ENCODE data around the gene FXYD1.
A peak's percentile ranks its signal among the peaks of the same experiment; 100 is the strongest.

The FXYD1 gene

DNA sequence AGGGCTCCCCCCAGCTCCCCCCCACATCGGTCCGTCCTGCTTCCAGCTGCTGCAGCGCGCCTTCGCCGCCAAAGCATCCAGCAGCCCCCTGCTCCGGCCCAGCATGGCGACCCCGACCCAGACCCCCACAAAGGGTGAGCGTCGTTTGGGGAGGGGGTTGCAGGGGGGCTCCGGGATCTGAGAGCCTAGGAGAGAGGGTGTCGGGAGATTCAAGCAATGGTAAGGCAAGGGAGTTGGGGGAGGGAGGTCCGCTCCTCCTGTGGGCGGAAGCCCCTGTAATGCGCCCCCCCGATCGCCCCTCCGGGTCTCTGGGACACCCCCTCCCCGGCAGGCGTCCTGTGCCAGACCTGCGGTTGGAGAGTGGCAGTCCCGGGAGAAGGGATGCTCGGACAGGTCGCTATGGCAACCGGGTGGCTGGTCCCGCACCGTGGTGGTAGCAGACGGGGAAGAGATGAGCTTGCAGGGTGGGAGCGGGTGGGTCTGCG lies 4.6 kb downstream of the FXYD1 start, which contains the start of gene FXYD7:
Gene FXYD7 (plus strand): TSS at position 25 of the 485 bp plus-strand sequence. CDS start 79 bp downstream, at position 104.
- TF ChIP-seq, protein P1, sequence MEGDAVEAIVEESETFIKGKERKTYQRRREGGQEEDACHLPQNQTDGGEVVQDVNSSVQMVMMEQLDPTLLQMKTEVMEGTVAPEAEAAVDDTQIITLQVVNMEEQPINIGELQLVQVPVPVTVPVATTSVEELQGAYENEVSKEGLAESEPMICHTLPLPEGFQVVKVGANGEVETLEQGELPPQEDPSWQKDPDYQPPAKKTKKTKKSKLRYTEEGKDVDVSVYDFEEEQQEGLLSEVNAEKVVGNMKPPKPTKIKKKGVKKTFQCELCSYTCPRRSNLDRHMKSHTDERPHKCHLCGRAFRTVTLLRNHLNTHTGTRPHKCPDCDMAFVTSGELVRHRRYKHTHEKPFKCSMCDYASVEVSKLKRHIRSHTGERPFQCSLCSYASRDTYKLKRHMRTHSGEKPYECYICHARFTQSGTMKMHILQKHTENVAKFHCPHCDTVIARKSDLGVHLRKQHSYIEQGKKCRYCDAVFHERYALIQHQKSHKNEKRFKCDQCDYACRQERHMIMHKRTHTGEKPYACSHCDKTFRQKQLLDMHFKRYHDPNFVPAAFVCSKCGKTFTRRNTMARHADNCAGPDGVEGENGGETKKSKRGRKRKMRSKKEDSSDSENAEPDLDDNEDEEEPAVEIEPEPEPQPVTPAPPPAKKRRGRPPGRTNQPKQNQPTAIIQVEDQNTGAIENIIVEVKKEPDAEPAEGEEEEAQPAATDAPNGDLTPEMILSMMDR (IDR thresholded peaks at IDR 0.05), result peak; percentile 46
- TF ChIP-seq ZFX (IDR thresholded peaks at IDR 0.05; ENCODE audit: borderline replicate concordance), result no peak
- H3K27ac ChIP-seq, result no peak within 1 kb of the TSS

DNA sequence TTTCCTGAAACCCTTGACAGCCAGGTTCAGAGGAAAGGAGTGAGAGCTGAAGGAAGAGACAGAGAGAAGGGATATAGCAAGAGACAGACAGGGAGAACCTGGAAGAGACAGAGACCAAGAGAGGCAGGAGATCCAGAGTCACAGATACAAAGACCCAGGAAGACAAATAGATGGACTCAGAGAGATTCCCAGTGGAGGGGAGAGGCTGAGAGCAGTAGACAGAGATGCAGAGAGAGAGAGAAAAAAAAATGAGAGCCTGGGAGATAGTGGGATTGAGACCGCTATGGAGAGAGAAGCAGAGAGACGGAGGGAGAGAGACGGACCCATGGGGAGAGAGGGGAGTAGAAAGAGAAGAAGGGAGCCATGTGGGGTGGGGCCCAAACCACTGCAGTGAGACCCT lies 5.2 kb downstream of the FXYD1 start:
- H3K27ac ChIP-seq, result no peak overlapping the region
- TF ChIP-seq ZFX (IDR thresholded peaks at IDR 0.05; ENCODE audit: borderline replicate concordance), result no peak
- TF ChIP-seq, protein P1 (IDR thresholded peaks at IDR 0.05), result no peak

DNA sequence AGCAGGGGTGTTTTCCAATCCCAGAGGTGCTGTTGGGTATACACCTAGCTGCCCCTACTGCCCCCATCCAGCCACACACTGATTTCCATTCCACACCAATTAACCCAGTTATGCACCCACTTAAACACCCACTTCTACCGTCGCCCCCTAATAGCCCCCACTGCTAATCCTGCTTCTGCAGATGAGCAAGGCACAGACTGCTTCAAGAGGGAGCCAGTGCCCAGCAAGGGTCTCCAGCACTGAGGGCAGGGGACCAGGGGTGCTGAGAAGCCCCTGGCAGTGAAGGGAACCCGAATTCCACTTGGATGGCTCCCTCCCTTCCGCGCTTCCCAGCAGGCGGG lies 5.6 kb downstream of the FXYD1 start:
- no peak overlapping the region for H3K27ac ChIP-seq
- TF ChIP-seq ZFX (IDR thresholded peaks at IDR 0.05; ENCODE audit: borderline replicate concordance), result no peak
- TF ChIP-seq, protein P1 (IDR thresholded peaks at IDR 0.05), result no peak

DNA sequence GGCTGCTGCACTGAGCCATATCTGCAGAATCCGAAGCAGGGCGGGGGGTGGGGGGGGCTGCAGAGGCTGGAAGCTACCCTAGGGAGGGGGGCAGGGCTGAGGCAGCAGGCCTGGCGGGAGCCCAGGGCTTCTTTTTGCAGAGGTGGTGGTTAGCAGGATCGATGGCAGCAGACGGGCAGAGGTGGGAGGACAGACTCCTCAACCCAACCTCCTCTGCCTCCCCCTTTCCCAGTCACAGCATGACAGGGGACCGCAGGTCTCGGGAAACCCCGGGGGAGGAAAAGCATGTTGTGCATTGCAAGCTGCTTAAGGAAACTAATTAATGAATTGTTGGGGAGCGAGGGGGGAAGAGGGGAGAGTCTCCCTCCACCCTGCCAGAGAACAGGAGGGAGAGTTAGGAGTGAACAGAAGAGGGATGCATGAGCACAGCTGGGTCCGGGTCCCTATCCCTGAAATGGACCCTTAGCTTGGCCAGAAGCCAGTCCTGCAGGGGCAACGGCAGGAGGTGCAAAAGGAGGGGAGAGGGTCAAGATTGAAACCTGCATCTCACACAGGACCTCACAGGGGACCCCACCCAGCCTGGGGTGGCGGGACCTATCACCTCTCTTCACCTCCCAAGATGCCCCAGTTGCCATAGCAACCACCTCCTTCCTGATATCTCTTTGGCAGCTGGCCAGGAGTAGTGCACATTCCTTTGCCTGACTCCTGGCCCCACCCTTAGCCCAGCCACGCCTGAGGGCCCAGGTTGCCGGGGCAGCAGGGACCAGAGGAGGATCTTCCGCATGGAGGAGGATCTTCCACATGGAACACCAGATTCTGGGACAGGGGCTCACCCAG lies 6.2 kb downstream of the FXYD1 start:
- no peak for TF ChIP-seq ZFX (IDR thresholded peaks at IDR 0.05; ENCODE audit: borderline replicate concordance)
- TF ChIP-seq, protein P1 (IDR thresholded peaks at IDR 0.05), result no peak
- no peak overlapping the region for H3K27ac ChIP-seq

DNA sequence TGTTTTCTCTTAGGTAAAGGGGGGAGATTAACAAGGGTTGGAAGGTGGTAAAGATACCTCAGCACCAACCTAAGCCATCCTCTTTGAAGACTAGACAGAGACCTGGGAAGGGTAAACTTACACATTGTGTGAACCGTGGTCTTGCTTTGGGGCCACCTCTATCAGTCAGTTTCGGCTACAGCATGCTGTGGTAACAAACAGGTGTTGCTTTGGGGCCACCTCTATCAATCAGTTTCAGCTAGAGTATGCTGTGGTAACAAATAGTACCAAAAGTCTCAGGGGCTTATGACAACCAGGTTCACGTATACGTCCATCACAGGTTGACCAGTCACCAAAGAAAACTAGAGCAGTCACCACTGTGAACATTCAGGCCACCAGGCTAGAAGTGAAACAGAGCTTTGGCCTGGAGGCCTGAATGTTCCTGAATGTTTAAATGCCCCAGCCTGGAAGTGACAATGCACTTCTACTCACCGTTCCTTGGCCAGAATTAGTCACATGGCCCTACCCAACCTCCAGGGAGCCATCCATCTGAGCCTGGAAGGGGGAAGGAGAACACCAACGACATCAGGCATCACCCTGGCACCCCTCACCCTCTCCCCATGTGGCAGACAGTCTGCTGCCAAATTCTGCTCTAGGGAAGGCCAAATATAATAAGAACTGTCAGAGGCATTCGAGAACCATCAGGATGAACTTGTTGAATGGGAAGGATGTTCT lies 8.3 kb downstream of the FXYD1 start:
- TF ChIP-seq, protein P1 (IDR thresholded peaks at IDR 0.05), result no peak
- no peak for TF ChIP-seq ZFX (IDR thresholded peaks at IDR 0.05; ENCODE audit: borderline replicate concordance)
- H3K27ac ChIP-seq, result no peak overlapping the region

DNA sequence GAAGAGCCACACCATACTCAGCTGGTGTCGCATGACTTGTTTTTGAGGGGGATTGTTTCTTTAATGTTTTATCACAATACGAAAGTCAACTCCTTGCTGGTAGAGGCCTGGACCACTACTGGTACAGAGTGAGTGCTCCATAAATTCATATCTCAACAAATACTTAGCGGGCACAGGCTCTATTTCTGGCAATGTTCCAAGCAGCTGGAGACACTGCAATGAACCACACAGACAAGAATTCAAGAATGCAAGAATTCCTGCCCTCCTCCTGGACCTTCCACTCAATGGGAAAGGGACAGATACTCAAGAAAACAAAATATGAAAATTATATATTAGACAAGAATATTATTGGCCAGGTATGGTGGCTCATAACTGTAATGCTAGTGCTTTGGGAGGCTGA lies 10.8 kb downstream of the FXYD1 start:
- TF ChIP-seq, protein P1 (IDR thresholded peaks at IDR 0.05), result no peak
- TF ChIP-seq ZFX (IDR thresholded peaks at IDR 0.05; ENCODE audit: borderline replicate concordance), result no peak
- H3K27ac ChIP-seq, result no peak overlapping the region

DNA sequence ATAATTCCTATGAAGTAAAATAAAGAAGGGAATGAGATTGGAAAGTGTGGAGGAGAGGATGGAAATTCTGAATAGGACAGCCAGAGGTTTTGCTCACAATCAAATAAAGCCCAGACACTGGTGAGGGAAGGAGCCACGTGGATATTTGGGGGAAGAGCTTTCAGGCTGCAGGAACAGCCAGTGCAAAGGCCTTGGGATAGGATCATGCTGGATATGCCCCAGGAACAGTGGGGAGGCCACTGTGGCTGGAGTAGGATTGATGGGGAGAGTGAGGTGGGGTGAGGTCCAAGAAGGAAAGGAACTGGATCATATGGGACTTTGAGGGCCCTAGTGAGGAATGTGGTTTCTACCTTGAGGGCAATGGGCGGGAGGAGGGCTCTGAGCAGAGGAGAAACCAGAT lies 11.8 kb downstream of the FXYD1 start:
- TF ChIP-seq, protein P1 (IDR thresholded peaks at IDR 0.05), result no peak
- no peak for TF ChIP-seq ZFX (IDR thresholded peaks at IDR 0.05; ENCODE audit: borderline replicate concordance)
- no peak overlapping the region for H3K27ac ChIP-seq

All from 22Rv1 (cell line).